Subcutaneous abdominal adipose tissue (tissue), 5 donors: ENCODE data around the gene AK8.

Experiments
- H3K27ac ChIP-seq: one replicate; pipeline ENCODE4 v1.7.0; 2013; ENCODE audit warnings: low read depth, mild to moderate bottlenecking, inconsistent platforms, low read length, moderate library complexity
- H3K27me3 ChIP-seq, 5 donors: one replicate each; pipeline ENCODE4 v1.7.0; 2013; ENCODE audit warnings: low read length in 5 of 5, inconsistent platforms in 1 of 5; ENCODE audit not compliant: control insufficient read depth in 5 of 5, insufficient read depth in 4 of 5
- H3K36me3 ChIP-seq, 5 donors: one replicate each; pipeline ENCODE4 v1.7.0; 2013; ENCODE audit warnings: low read length in 5 of 5; ENCODE audit not compliant: control insufficient read depth in 5 of 5, insufficient read depth in 5 of 5
- H3K4me1 ChIP-seq, 5 donors: one replicate each; pipeline ENCODE4 v1.7.0; 2013; ENCODE audit warnings: low read length in 5 of 5, mild to moderate bottlenecking in 3 of 5, moderate library complexity in 1 of 5; ENCODE audit not compliant: control insufficient read depth in 5 of 5, insufficient read depth in 5 of 5
- H3K4me3 ChIP-seq, 5 donors: one replicate each; pipeline ENCODE4 v1.7.0; 2013; ENCODE audit warnings: low read length in 5 of 5, low read depth in 1 of 5
- H3K9ac ChIP-seq, 5 donors: one replicate each; pipeline ENCODE4 v1.7.0; 2013; ENCODE audit warnings: low read length in 5 of 5, mild to moderate bottlenecking in 4 of 5, moderate library complexity in 3 of 5
- H3K9me3 ChIP-seq, 5 donors: one replicate each; pipeline ENCODE4 v1.7.0; 2013; ENCODE audit warnings: low read length in 5 of 5; ENCODE audit not compliant: control insufficient read depth in 5 of 5
- donor health status: healthy.
- donor health status: healthy.
- donor health status: healthy.
- donor health status: healthy.
- donor health status: healthy.

Gene AK8

GRCh38 chr9:132791699-132792240, 86.3 kb downstream of the AK8 start:
- H3K36me3 ChIP-seq: no peaks in the 10 kb centered on the region
- no peak overlapping the region for H3K27ac ChIP-seq
- peaks cover 0 to 20% (median 2%) of the 10 kb centered on the region in 5 donors for H3K27me3 ChIP-seq
- no peak overlapping the region for H3K4me3 ChIP-seq
- no peak overlapping the region for H3K9ac ChIP-seq
- no peaks in the 10 kb centered on the region for H3K4me1 ChIP-seq
- H3K9me3 ChIP-seq: peaks cover 3 to 8% (median 6%) of the 10 kb centered on the region in 5 donors

DNA sequence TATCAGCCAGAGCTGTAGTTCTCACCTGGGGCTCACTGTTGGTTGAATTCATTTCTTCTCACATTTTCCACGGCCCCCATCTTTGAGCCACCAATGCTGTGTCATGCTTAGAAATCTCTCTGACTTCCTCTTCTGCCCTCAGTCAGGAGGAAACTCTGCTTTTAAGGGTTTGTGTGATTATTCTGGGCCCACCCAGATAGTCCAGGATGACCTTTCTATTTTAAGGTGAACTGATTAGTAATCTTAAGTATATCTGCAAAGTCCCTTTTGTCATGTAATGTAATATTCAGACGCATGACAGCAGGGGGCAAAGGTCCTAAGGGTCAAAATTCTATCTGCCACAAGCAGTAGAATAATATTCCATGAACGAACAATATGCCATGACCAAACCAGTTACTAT, 88.4 kb downstream of the AK8 start:
- peaks cover 3 to 8% (median 6%) of the 10 kb centered on the region in 5 donors for H3K9me3 ChIP-seq
- no peaks in the 10 kb centered on the region for H3K4me1 ChIP-seq
- no peak overlapping the region for H3K27ac ChIP-seq
- H3K9ac ChIP-seq: no peak overlapping the region
- H3K27me3 ChIP-seq: peaks cover 0 to 9% (median 2%) of the 10 kb centered on the region in 5 donors
- no peak overlapping the region for H3K4me3 ChIP-seq
- no peaks in the 10 kb centered on the region for H3K36me3 ChIP-seq

DNA sequence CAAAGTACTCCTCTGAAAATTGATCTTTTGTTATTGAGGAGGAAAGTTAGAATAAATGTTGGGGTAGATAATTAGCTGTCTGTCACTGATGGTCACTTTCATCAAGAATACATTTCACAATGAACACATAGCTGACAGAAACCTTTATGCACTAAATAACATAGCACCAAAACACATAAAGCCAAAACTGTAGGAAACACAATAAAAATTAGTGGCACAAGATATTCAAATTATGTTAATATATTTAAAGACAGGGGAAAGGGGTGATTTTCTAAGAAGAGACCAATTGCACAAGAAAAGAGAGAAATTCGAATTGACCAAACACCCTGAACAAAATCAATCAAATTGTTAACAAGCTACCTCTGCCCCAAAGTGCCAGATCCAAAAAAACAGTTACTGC, 89.7 kb downstream of the AK8 start:
- Histone ChIP-seq H3K27me3 (peaks cover 0 to 2% (median 1%) of the 10 kb centered on the region in 5 donors), H3K9ac (no peak overlapping the region), H3K4me1 (no peaks in the 10 kb centered on the region), H3K4me3 (no peak overlapping the region), H3K9me3 (peaks cover 3 to 8% (median 6%) of the 10 kb centered on the region in 5 donors), H3K27ac (no peak overlapping the region), H3K36me3 (no peaks in the 10 kb centered on the region)

GRCh38 chr9:132787748-132788159, 90.3 kb downstream of the AK8 start:
- Histone ChIP-seq H3K27ac (no peak overlapping the region), H3K27me3 (peaks cover 0 to 2% (median 0%) of the 10 kb centered on the region in 5 donors), H3K4me3 (no peak overlapping the region), H3K9me3 (peaks cover 3 to 7% (median 5%) of the 10 kb centered on the region in 5 donors), H3K36me3 (no peaks in the 10 kb centered on the region), H3K9ac (no peak overlapping the region), H3K4me1 (no peaks in the 10 kb centered on the region)

DNA sequence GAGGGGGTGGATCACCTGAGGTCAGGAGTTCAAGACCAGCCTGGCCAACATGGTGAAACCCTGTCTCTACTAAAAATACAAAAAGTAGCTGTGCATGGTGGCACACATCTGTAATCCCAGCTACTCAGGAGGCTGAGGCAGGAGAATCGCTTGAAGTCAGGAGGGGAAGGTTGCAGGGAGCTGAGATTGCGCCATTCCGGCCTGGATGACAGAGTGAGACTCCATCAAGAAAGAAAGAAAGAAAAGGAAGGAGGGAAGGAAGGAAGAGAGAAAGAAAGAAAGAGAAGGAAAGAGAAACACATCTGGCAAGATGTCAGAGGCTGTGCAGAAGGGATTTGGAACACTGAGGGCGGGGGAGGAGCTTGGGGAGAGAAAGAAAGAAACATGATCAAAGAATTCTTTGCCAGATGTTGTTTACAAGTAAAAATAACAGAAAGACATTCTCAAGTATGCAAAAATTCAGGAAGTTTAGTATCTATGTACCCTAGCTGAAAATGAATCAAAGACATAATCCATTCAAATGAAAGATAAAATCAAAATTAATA, 93.7 kb downstream of the AK8 start:
- no peak overlapping the region for H3K27ac ChIP-seq
- no peak overlapping the region for H3K9ac ChIP-seq
- H3K4me3 ChIP-seq: no peak overlapping the region
- H3K9me3 ChIP-seq: peaks cover 3 to 7% (median 5%) of the 10 kb centered on the region in 5 donors
- H3K36me3 ChIP-seq: no peaks in the 10 kb centered on the region
- no peaks in the 10 kb centered on the region for H3K4me1 ChIP-seq
- H3K27me3 ChIP-seq: peaks cover 3 to 10% (median 7%) of the 10 kb centered on the region in 5 donors

GRCh38 chr9:132783006-132783405, 95.1 kb downstream of the AK8 start:
- peaks cover 0 to 3% (median 0%) of the 10 kb centered on the region in 5 donors for H3K9me3 ChIP-seq
- no peaks in the 10 kb centered on the region for H3K4me1 ChIP-seq
- no peak overlapping the region for H3K9ac ChIP-seq
- H3K36me3 ChIP-seq: no peaks in the 10 kb centered on the region
- H3K27ac ChIP-seq: no peak overlapping the region
- peaks cover 3 to 10% (median 7%) of the 10 kb centered on the region in 5 donors for H3K27me3 ChIP-seq
- no peak overlapping the region for H3K4me3 ChIP-seq

GRCh38 chr9:132782037-132782436, 96.0 kb downstream of the AK8 start:
- H3K27ac ChIP-seq: no peak overlapping the region
- no peaks in the 10 kb centered on the region for H3K9me3 ChIP-seq
- no peak overlapping the region for H3K4me3 ChIP-seq
- peaks cover 3 to 10% (median 7%) of the 10 kb centered on the region in 5 donors for H3K27me3 ChIP-seq
- no peaks in the 10 kb centered on the region for H3K4me1 ChIP-seq
- H3K36me3 ChIP-seq: no peaks in the 10 kb centered on the region
- no peak overlapping the region for H3K9ac ChIP-seq

- Histone ChIP-seq H3K9me3 (no peaks in the 10 kb centered on the region), H3K4me3 (no peak overlapping the region), H3K36me3 (no peaks in the 10 kb centered on the region), H3K27ac (no peak overlapping the region), H3K27me3 (peaks cover 3 to 10% (median 7%) of the 10 kb centered on the region in 5 donors), H3K9ac (no peak overlapping the region), H3K4me1 (no peaks in the 10 kb centered on the region)
Measured at GRCh38 chr9:132780230-132781007, 97.7 kb downstream of the AK8 start.

GRCh38 chr9:132776891-132777290, 101.2 kb downstream of the AK8 start:
- Histone ChIP-seq H3K9me3 (peaks cover 0 to 5% (median 0%) of the 10 kb centered on the region in 5 donors), H3K27ac (no peak overlapping the region), H3K4me3 (no peak overlapping the region), H3K9ac (no peak overlapping the region), H3K4me1 (no peaks in the 10 kb centered on the region), H3K27me3 (peaks cover 3 to 8% (median 5%) of the 10 kb centered on the region in 5 donors), H3K36me3 (no peaks in the 10 kb centered on the region)

DNA sequence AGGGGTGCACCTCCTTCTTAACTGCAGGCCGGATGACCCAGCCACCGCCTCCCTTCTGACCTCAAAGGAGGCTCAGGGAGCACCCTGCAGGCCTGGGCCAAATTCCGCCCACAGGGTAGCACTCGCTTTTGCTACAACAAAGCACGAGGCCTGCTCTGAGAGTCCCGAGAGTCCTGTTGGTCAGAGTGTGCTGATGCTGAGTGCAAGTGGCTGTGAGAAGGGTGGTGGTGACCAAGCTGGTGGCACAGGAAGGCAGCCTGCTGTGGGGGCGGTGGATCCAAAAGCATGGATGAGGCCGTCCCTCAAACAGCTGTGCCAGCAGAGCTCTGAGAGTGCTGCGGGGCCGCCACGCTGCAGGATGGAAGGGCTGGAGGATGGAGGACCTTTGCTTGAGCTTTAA, 101.8 kb downstream of the AK8 start:
- no peaks in the 10 kb centered on the region for H3K4me1 ChIP-seq
- H3K9me3 ChIP-seq: peaks cover 0 to 5% (median 0%) of the 10 kb centered on the region in 5 donors
- no peaks in the 10 kb centered on the region for H3K36me3 ChIP-seq
- no peak overlapping the region for H3K4me3 ChIP-seq
- peaks cover 3 to 8% (median 5%) of the 10 kb centered on the region in 5 donors for H3K27me3 ChIP-seq
- H3K9ac ChIP-seq: no peak overlapping the region
- no peak overlapping the region for H3K27ac ChIP-seq
